ENCODE measurements around the gene RALA.

DNA sequence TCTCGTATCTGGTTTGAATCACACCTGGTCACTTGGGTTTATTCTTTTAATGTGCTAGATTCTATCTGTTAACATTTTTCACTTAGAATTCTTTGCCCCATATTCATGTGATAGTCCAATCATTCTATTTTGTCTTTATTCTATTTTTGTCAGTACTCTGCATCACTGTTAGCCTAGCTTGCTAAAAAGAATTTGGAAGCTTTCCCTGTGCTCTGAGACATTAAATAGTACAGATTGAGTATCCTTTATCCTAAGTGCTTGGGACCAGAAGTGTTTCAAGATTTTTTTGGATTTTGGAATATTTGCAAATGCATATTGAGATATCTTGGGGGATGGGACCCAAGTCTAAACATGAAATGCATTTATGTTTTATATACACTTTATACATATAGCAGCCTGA lies 51.0 kb downstream of the RALA start:
- TF ChIP-seq CTCF (IDR thresholded peaks at IDR 0.05) (no peak), POLR2A (IDR thresholded peaks at IDR 0.05) (no peak)

All from Peyer's patch (tissue), 4 donors.